ENCODE results near the gene PROCA1. TPM values are rescaled to one million over a fixed set of nuclear protein-coding genes. Genes with fewer than 3 reads are reported as not detected.
A peak's percentile ranks its signal among the peaks of the same experiment; 100 is the strongest.
"Not testable (repeated sequence)": the region's sequence is repeated elsewhere in the genome, so short reads cannot be mapped to it uniquely, and the experiment has no call there.

PROCA1 gene
- total RNA-seq, 1 donor = 3.5 TPM

DNA sequence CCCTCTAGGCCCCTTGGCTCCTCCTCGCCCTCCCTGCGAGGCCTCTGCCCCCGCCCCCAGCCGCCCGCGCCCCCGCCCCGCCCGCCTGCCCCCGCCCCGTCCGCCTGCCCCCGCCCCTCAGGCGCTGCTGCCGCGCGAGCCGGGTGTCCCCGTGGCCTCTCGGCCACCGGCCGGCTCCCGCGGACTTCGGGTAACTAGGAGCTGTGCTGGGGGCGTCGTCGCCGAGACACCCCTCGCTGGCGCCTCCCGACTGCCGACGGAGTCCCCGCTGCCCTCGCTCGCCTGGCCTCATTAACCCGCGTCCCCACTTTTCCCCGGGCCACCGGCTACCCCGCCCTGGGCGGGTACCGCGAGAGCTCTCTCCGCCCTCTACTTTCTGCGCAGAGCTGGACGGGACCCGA, 14.5 kb upstream of the PROCA1 start, which contains the start of gene TLCD1:
TSS of gene TLCD1 (minus strand) at position 8 of the 401 bp plus-strand sequence. CDS start 136 bp downstream, outside the sequence.
- DNase-seq (ENCODE audit: low read depth in 2 of 3, low spot score in 2 of 3) = peak in 2 of 3 donors; percentile 73 to 81

GRCh38 chr17:28725660-28726225, 14.1 kb upstream of the PROCA1 start:
- no peak for DNase-seq (ENCODE audit: low read depth in 2 of 3, low spot score in 2 of 3)

DNA sequence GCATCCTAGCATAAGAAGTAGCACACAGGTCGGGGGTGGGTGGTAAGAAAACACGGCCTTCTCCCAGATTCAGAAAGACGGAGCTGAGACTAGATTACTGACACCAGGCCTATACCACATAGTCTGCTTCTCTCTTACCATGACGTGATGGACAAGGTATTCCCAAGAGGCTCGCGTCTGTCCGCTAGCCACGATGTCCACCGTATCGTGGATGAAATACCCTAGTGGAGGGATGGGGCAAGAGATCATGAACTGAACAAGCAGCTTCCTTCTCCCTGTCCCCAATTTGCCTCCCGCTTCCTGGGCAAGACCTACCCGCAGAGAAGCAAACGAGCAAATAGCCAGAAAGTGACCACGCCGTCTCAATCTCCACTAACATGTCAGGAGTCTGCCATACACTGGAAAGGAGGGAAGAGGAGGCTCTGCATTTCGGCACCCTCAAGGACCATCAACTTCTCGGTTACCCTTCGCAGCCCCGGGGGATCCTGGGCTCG, 13.5 kb upstream of the PROCA1 start:
- no peak for DNase-seq (ENCODE audit: low read depth in 2 of 3, low spot score in 2 of 3)

DNA sequence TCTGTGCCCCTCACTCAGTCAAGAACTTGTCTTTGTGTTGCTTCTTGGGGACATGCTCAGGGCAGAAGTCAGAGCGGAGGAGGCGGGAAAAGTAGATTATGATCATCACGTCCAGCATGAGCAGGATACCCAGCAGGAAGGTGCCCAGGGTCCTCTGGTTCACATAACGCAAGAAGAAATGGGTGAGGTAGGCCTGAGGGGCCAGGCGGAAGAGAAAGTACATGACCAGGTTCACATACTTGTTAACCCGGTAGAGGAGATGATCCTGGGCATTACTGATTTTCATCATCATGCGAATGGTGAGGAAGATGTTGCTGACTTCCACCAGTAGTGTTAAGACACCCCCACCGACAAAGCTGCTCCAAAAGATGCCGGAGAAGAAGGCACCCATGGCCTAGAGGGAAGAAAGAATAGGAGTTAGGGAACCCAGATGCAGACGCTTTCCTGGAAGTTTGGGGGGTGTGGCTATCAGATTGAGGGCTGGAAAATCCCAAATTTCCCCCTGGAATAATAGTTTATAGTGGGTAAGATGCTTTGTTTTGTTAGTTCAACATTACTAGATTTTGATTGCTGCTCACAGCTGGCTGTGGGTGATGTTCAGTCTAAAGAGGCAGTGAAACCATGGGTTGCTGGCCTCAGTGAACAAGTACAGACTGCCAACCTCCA, 12.9 kb upstream of the PROCA1 start:
- DNase-seq (ENCODE audit: low read depth in 2 of 3, low spot score in 2 of 3) = no peak

DNA sequence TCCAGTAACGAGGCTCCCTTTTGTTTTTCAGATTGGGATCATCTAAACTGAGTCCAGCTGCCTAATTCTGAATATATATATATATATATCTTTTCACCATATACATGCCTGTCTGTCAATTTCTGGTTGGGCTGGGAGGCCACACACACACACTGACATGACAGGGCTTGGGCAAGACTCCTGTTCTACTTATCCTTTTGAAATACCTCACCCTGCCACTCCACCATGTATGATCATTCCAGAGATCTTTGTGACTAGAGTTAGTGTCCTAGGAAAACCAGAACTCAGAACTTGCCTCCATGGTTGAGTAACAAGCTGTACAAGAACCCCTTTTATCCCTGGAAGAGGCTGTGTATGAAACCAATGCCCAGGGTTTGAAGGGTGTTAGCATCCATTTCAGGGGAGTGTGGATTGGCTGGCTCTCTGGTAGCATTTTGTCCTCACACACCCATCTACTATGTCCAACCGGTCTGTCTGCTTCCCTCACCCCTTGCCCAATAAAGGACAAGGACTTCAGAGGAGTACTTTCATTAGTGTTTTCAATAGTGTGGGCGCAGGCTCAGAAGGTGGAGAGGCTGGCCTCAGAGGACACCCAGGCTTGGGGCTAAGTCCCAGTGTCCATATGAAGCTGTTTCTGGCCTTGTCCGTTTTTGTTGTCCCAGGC, 12.3 kb upstream of the PROCA1 start:
- DNase-seq (ENCODE audit: low read depth in 2 of 3, low spot score in 2 of 3) = not testable (repeated sequence)

DNA sequence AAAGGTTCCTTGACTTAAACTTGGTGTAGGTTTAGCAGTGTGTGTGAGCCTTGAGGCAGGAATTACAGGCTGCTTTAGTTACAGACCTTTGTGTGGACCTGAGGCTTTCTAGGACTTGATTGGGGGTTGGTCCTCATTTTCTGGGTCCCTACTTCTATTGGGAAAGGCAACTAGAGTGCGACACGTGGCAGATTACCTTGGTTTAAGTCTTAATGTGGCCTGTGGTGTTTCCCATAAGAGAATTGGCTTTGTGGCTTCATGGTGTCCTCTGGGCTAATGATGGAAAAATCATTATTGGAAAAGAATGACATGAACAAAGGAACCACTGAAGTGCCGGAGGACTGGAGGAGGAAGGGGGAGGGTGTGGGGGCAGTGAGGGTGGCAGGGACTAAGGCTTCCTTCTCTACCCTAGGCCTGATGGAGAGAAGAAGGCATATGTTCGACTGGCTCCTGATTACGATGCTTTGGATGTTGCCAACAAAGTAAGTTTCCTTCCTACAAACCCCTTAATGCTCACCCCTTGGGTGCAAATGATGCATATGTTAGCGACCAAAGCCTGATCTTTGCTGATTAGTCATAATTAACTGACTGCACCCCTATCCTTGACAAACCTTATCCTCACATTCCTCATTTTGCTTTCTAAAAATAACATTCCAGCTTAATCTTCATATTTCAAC, 11.6 kb upstream of the PROCA1 start:
- no peak for DNase-seq (ENCODE audit: low read depth in 2 of 3, low spot score in 2 of 3)

- DNase-seq (ENCODE audit: low read depth in 2 of 3, low spot score in 2 of 3) = no peak
Observed at GRCh38 chr17:28722417-28723158, 10.9 kb upstream of the PROCA1 start.

DNA sequence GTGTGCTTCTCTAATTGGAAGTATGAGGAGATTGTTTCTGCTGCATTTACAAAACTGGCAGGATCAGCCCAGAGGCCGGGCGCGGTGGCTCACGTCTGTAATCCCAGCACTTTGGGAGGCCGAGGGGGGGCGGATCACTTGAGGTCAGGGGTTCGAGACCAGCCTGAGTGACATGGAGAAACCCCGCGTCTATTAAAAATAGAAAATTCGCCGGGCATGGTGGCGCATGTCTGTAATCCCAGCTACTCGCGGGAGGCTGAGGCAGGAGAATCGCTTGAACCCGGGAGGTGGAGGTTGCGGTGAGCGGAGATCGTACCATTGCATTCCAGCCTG, 9.3 kb upstream of the PROCA1 start:
- not testable (repeated sequence) for DNase-seq (ENCODE audit: low read depth in 2 of 3, low spot score in 2 of 3)

- DNase-seq (ENCODE audit: low read depth in 2 of 3, low spot score in 2 of 3) = no peak
Observed at GRCh38 chr17:28720247-28720996, 8.7 kb upstream of the PROCA1 start.

GRCh38 chr17:28719021-28719433, 7.3 kb upstream of the PROCA1 start:
- DNase-seq (ENCODE audit: low read depth in 2 of 3, low spot score in 2 of 3) = no peak

GRCh38 chr17:28718333-28719020, 6.8 kb upstream of the PROCA1 start:
- DNase-seq (ENCODE audit: low read depth in 2 of 3, low spot score in 2 of 3) = no peak

DNA sequence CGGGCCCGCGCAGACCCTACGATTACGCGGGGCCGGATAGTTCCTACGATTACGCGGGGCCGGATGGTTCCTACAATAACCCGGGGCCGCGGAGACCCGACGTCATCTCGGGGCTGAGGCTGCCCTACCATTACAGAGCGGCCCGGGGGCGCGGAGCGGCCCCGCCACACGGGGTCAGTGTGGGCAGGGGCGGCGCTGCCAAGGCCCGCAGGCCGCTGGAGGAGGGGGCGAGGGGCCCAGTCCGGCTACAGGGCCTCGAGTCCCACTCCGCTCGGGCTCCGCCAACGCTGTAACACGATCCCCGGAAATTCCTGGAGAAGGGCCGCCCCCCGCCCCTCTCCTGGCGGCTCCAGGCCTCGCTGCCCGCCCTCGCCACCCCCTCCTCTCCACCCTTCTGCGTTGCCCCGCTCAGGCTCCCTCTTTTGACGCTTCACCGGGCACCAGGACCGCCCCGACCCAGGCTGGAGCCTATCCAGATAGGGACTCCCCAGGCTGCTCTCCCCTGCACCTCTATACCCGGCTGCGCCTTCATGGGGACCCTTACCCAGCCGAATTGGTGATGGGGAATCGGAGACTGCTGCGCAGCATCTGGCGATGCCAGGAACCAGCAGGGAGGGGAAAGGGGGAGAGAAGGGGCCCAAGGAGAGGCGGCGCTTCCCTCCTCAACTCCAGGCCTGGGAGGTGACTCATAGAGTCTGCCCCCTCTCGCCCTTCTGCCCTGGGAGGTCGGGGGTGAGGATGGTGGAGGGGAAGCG, 6.1 kb upstream of the PROCA1 start, which contains the start of gene RAB34:
TSS of gene RAB34 (minus strand) at position 291 of the 755 bp plus-strand sequence. CDS start 602 bp downstream, outside the sequence.
- DNase-seq (ENCODE audit: low read depth in 2 of 3, low spot score in 2 of 3) = peak in 2 of 3 donors; percentile 79 to 84

GRCh38 chr17:28716740-28717577, 5.3 kb upstream of the PROCA1 start:
- no peak for DNase-seq (ENCODE audit: low read depth in 2 of 3, low spot score in 2 of 3)

- no peak for DNase-seq (ENCODE audit: low read depth in 2 of 3, low spot score in 2 of 3)
Observed at GRCh38 chr17:28715217-28715616, 3.5 kb upstream of the PROCA1 start.

DNA sequence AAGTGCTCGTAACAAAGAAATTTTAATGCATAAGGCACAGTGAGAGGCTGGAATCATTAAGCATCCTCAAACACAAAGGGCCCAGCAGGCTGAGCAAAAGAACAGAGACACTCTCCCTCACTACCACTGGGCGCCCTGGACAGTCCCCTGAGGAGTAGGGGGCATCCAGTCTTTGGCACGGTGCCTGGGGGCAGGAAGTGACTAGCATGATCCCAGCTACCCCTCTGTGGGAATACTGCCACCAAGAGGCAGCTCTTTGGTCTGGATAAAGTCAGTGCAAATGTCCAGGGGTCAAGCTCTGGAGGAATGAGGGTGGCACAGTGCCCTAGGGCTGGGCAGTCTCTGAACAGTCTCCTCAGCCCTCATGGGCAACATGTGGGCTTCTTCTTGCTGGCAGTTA, 2.6 kb upstream of the PROCA1 start:
- no peak for DNase-seq (ENCODE audit: low read depth in 2 of 3, low spot score in 2 of 3)

GRCh38 chr17:28712705-28713415, 1.2 kb upstream of the PROCA1 start:
- DNase-seq (ENCODE audit: low read depth in 2 of 3, low spot score in 2 of 3) = no peak
